A673 (cell line): Measurements from ENCODE around the gene TMCC1.

Experiments
- CTCF ChIP-seq: fragments of 300-800, 200-600 bp; sonication (generic); conservative IDR thresholded peaks from 2 replicates; pipeline ENCODE4 v1.5.1; 2017; ENCODE audit warnings: low read depth, mild to moderate bottlenecking, antibody characterized with exemption, low read length, moderate library complexity, mixed read lengths
- EZH2 ChIP-seq: fragments of 200-600 bp; sonication (generic); IDR thresholded peaks from 2 replicates; pipeline ENCODE4 v1.6.1; 2017; ENCODE audit warnings: borderline replicate concordance, low read depth, mild to moderate bottlenecking, mixed read lengths, antibody characterized with exemption, low read length; ENCODE audit not compliant: poor library complexity, severe bottlenecking

GRCh38 chr3:129697229-129697969, 196.1 kb downstream of the TMCC1 start:
- no peak for TF ChIP-seq EZH2
- no peak for TF ChIP-seq CTCF
